ENCODE data around the gene LTBP2.

LTBP2 gene

DNA sequence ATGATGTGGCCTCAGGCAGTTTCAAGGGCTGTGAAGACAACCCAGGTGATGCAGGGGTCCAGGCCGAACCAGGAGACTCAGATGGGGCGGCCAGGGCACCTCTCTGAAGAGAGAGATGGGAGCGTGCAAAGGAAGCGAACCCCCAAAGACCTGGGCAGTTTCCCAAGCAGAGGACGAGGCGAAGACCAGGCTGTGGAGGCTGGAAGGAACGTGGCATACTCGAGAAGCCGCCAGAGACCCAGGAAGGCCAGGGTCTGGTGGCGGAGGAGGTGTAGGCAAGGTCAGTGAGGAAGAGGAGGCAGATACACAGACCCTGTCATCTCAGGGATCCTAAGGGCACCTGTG, 24.7 kb downstream of the LTBP2 start:
- no peak for DNase-seq

DNA sequence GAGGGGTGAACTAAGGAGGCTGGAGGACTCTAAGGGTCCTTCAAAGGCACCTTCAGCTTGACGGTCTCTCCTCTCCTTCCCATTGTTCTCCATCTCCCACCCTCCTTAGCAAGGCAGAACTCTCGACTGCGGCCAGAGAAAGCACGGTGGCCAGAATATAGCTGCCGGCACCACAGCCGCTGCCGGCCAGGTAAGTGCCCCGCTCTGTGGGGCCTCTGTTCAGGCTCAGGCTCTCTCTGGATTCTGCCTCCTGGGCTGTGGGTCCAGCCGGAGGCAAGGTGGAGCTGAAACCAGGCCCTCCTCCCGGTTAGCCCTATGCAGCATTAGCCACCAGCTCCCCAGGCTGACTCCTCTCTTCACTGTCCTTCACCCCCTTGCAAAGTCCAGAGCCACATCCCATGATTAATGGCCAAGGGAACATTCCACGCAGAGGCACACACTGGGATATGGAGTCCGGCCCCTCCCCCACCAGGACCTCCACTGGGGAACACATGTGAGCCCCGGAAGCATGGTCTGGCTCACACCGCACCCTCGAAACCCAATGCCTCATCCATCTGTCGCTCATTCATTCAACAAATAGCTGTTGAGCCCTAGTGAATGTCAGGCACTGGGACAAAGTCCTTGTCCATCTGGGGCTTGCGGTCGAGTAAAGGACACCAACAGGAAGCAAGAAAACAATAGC, 25.2 kb downstream of the LTBP2 start:
- DNase-seq, result no peak

DNA sequence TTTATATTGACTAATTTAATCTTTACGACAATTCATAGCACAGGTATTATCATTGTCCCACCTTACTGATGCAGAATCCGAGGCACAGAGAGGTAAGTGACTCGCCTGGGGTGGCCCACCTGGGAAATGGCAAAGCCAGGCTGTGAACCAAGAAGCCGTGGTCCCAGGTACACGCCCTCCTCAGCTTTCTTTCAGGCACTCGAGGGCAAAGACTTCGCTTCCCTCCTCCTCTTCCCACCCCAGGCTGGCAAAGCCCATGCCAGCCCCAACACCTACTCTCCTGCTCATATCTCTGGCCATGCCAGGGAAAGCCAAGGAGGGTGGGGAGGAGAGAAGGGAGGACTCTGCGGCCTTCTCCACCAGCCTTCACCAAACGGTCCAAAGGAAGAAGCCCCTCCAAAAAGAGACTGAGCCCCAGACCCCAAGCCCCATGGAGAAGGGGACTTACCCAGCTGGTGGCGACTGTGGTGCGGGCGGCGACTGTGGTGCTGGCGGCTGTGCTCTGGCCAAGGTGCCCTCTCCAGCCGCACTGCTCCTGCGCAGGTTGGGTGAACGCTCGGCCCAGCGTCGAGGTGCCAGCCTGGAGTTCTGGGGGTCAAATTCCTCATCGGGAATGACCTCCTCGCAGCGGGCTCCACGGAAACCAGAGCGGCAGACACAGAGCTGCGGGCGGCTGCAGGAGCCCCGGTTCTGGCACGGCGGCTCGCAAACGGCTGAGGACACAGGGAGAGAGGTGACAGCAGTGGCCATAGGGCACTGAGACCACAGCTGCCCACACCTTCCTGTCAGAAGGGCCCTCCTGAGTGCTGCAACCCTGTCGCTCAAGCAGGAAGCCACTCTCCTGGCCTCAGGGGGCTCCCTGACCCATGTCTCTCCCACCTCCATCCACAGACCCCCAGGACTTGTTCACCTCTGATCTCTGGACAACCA, 26.4 kb downstream of the LTBP2 start:
- no peak for DNase-seq

DNA sequence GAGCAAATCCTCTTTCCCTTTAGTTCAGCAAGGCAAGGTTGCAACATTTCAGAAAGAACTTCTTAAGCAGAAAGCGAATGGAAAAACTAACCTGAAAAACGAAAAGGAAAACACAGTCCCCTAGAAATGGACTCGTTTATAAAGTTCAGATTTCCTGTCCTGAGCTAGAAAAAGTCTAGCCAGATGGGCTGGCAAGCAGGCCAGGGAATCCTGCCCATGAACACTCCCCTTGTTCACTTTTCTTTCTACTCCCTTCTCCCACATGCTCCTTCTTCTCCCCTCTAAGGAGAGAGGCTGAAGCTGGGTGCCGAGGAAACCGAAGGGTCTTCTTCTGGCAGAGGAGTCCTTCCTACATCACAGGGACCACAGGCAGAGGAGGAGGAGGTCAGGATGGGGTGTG, 27.1 kb downstream of the LTBP2 start:
- DNase-seq, result no peak

DNA sequence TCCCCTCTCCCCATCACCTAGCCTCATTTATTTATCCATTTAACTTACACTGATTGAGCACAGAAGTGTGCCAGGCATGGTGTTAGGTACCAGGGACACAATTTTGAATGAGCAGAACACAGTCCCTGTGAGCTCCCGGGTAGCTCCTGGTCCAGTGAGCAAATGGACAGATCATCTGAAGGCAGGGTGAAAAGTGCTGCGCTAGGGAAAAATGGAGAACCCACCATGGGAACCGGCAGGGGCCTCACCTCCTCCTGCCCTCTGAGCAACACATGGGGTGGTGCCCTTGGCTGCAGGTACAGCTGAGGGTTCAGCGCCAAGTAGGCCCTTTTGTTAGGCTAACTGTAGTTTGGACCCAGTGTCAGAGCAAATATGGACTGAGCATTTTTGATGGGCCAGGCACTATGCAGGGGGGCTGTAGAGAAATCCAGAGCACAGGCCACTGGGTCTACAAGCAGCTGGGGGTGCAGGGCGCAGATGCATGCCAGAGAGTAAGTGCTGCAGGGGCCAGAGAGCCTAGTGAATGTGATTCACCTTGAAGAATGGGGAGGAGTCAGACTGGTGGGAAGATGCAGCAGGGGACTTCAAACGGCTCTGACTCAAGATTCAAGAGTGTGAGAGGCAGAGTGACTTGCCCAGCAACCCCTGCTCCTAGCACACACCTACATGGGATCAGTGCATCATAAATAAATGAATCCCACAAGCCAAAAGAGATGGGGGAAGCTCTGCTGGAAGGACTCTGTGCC, 28.2 kb downstream of the LTBP2 start:
- DNase-seq, result no peak

DNA sequence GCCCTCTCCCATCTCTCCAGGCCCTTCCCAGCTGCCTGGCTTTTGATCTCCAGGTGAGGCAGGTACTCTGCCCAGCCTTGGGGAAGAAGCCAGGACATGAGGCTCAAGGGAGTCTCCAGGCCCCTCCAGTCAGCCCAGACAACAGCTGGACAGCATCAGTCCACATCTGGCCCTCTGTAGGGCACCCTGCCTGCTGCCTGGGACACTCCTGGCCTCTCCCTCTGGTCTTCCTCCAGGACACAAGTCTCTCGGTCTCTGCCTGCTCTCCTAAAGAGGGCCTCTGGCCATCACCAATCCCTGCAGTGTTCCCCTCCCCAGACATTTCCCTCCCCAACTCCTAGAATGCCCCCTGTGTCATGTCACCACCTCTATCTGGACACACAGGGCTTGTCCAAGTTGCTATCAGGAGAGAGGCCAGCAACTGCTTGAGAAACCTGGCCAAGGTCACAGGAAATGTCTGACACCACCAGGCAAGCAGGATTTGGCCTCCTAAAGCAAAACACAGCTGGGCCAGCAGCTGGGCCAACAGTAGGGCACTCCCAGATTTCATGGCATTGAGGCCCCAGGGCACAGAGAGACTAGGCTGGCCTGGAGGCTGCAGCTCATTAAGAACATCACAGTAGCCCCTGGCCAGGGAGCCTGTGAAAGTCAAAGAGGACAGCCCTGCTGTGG, 29.0 kb downstream of the LTBP2 start:
- no peak for DNase-seq

DNA sequence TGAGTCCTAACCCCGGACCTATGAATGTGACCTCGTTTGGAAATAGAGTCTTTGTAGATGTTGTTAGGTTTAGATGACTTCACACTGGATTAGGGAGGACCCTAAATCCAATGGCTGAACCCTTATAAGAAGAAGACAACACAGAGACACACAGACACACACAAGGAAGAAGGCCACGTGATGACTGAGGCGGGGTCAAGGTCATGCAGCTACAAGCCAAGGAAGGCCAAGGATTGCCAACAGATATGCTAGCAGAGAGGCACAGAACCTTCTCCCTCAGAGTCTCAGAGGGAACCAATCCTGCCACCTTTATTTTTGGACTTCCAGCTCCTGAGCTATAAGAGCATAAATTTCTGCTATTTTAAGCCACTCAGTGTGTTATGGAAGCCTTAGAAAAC, 31.8 kb downstream of the LTBP2 start:
- DNase-seq, result no peak

DNA sequence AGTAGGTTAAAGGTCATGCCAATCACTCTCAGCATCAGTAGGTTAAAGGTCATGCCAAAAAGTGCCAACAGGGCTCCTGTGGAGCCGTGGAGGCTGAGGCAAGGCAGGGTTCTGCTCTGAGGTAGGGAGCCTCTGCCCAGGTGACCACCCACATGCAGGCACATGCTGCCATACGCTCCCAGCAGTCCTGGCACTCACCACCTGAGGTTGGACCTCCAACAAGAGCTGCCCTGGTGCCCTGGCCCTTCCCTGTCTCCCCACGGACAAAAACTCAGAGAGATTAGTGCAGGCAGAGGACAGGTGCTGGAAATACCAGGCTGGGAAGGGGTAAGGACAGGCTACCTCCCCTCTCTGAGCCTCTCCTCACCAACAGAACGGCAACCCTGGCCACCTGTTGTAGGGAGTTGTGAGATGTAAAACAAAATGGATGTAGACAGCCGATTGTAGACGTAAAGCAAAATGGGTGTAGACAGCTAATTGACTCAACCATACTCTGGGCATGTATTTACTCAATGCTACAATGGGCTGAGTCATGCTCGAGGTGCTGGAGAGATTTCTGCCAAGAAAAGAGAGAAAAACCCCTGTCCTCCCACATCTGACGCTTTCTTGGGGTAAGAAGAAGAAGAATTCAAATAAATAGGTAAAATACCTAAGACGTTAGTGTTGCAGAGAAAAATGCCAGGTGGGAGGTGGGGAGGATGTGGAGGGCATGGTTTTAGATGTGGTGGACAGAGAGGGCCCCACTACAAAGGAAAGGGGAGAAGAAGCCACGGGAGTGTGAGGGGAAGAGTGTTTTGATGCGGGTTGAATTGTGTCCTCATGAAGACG, 32.4 kb downstream of the LTBP2 start:
- no peak for DNase-seq

DNA sequence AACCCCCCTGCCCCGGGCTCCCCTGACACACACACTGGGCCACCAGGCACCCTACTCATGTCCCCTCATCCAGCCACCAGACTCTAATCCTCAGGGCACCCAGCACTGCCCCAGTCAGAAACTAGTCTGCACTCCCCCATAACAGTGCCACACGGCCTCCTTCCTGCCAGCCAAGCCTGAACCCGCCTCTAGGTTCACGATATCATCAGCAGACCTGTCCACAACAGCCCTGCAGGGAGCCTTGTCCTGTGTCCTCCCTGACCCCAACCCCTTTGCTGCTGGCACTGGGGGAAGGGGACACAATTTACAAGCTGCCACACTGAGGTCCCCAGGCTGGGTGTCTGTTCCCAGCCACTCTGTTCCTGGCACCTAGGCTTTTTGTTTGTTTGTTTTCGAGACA, 33.6 kb downstream of the LTBP2 start:
- DNase-seq, result no peak

DNA sequence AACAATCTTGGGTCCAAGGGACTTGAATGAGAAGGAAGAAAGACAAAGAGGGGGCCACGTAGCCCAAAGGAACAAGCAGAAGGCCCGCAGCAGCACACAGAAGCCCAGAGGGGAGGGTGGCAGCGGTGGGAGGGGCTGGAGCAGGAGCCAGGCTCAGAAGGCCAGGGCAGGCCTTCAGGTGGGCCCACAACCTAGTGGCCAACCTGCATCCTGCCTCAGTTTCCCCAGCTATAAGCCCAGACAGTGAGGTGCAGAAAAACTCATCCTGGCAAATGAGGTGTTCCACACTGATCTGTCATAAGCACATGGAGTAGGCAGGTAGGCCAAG, 34.1 kb downstream of the LTBP2 start:
- no peak for DNase-seq

DNA sequence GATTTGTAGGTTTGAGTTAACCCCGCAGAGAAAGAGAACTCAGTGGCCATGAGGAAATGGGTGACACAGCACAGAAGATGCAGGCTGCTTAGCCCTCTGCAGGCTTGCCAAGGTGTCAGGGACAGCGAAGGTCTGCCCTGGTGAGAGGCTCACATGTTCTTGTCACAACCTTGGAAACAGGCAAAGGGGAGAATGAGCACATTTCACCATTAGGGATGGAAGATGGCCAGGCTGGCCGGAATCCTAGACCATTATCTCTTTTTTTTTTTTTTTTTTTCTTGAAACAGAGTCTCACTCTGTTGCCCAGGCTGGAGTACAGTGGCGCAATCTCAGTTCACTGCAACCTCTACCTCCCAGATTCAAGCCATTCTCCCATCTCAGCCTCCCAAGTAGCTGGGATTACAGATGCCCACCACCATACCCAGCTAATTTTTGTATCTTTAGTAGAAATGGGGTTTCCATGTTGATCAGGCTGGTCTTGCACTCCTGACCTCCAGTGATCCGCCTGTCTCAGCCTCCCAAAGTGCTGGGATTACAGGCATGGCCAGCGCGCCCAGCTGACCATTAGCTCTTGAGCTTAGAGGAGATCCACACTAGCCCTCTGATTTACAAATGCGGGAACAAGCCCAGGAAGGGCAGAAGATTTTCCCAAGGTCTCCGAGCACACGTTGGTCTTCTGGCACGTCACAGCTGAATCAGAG, 34.6 kb downstream of the LTBP2 start:
- no peak for DNase-seq

DNA sequence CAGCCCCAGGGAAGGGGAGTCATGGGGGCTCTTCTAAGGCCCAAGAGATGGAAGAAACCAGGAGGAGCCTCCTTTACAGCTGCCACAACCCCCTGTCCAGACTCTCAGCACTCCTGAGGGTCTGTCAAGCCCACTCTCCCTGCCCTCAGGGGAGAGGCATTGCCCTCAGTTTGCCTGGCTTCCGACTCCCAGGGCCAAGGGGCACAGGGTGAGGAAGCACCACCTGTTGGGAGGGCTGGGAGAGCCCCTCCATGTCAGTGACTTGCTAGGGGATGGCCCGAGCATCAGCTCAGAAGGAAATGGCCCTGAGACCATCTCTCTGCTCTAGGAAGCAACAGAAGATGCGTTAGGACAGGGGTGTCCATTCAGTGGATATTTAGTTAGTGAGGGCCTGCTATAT, 36.1 kb downstream of the LTBP2 start:
- DNase-seq, result no peak

DNA sequence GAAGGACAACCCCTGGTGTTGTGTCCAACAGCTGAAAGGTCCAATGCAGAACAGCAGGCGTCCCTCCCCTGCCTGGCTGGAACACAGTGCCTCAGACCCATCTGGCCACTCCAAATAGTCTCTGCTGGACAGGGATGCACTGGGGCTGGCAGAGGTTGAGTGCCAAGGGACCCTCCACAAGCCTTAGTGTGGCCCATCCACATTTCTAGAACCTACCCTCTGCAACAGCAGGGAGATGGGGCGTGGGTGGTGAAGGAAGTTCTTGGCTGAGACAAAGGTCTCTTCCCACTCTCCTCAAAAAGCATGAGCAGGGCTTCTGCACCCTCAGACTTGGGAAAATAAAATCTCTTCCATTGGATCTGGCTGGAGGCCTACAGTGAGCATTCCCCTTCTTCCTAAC, 36.5 kb downstream of the LTBP2 start:
- DNase-seq, result no peak

DNA sequence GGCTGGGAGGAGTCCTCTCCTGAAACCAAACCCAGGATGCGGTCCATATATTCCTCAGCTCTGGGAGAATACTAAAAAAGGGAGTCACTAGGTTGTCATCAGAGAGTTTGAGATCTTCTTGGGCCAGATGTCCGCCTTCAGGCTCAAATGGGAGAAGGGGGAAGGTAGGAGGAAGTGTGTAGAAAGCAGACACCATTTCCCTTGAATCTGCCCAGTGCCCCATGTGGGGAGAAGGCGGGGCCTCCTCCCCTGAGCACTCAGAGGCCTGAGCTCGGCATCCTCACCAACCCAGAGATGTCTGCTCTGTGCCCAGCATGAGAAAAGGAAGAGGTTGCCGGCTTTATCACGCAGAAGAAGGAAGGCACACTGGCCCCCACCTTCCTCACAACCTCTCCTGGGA, 37.3 kb downstream of the LTBP2 start:
- DNase-seq, result no peak

DNA sequence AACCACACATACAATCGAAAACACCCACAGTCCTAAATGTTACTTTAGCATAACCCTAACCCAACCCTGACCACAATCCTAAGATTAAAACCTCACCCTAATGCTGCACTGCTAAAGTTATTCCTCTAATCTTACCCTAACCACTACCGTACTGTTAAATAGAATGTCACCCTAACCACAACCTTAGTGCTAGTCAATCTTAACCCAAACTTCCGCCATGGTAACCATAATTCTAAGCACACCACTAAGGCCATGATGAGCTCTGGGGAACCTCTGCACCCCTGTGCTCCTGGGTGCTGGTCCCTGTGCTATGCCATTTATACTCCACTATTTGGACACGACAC, 38.0 kb downstream of the LTBP2 start:
- no peak for DNase-seq

DNA sequence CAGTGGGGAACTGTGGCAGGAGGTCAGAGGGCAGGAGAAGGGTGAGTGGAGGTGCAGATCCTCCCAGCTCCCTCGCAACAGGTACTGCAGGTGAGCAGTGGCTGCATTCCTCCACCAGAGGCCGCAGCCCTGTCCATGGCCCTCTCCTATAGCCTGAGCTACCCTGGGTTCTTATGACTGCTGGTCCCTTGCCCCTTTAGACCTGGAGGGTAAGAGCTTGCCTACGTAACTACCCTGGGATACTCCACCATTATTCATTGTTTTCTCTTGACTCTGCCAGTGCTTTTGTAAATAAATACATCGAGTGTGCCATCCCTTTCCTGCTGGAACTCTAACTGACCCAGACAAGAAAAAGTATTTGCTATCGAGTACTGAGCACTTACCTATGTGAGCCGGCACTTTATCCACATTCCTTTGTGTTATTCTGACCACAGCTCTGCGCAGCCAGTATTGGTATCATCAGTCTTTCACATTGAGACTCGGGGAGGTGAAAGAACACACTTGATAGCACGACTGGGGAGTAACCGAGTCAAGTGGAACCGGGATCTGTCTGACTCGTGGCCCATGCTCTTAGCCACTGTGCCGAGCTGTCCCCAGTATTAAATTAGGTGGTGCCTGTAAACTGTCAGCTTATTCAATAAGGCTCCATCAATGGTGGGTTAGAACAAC, 38.5 kb downstream of the LTBP2 start:
- DNase-seq, result no peak

DNA sequence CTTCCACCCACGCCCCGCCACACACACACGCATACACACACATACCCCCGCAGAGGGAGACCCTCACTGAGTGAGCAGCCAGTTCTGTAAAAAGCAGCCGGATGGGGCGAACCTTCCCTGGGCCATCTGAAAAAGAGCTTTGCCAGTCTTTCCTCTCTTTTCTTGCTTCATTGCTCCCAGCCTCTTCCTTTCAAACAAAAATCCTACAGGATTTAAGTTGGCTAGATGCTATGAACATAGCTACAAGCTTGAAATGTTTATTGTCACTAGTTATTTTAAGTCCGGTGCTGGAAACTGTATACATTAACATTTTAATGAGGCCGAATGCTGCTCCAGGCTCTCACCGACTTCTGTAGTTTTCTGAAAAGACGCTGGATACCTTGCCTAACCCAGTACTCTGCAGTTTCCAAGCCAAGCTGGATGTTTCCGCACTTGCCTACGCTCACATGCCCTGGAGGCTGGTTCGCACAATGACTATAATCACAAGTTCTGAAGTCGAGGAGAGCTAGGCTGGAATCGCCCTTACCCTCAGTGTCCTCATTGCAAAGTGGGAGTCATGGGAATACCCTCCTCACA, 39.2 kb downstream of the LTBP2 start:
- DNase-seq, result no peak

DNA sequence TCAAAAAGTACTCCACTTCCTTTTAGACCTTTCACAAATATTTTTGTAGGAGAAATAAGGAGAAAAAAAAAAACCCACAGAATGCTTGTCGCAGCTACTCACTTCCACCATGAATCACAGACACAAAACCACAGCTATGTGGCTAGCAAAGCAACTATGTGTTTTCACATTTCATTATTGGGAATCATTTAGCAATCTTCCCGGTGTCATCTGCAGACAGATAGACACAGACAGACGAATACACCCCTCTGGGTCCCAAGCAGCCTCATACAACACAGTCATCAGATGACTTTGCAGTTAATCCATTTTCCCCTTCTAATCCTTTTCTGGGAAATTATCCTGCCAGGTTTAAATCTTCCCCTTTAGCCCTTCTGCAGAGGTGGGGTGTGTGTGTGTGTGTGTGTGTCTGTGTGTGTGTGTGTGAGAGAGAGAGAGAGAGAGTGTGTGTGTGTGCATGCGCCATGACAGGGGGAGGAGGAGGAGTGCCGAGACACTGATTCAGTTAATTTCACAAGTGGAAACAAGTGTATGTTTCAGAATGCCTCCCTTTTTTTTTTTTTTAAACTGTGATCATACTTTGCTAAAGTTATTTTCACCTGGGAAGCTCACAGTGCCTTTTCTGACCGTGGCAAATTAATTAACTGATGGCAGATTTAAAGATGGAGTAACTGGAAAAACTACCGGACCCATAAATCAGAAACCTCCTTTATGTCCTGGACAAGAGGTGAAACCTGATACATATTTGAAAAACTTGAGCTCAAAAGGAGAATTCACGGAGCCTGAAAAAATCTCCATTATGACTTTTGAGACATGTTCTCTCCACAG, 39.9 kb downstream of the LTBP2 start:
- DNase-seq, result no peak

DNA sequence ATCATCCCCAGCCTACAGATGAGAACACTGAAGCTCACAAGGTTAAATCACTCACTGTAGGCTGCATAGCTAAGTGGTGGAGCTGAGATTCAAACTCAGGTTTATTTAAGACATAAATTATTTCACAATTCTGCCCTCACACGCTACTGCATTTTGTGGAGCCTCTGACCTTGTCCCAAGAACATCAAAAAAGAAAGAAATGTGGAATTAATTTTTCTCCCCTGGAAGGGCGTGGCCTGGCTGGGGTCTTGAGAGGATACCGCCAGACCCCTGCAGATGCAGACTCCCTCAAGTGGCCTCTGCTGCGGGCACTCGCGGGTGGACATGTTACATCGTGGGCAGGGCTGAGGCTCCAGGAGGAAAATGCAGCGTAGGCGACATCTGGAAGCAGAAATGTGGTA, 40.6 kb downstream of the LTBP2 start:
- no peak for DNase-seq

DNA sequence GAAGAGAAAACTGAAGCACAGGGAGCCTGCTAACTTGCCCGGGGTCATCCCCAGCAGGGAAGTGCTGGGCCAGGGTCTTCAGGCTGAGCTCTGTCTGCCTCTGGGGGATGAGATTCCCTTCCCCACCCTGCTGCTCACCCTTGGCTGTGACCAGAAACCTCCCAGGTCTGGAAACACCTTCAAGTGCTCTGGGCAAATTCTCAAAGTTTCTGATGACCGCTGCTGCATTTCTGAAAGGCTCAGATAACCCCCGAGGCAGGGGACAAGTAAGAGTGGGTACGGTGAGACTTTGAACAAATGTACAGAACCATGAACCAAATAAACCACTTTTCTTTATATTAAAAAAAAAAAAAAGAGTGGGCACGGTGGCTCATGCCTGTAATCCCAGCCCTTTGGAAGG, 41.3 kb downstream of the LTBP2 start:
- no peak for DNase-seq
